Measurements from ENCODE around the gene EIF4EBP2. TPM values are rescaled to one million over a fixed set of nuclear protein-coding genes. Genes with fewer than 3 reads are reported as not detected.

The EIF4EBP2 gene
- total and polyA plus RNA-seq, 2 of the 13 experiments (the other 11 are each of a cell fraction or from before 2014, with no cell fraction given): 16.9 to 22.0 TPM

DNA sequence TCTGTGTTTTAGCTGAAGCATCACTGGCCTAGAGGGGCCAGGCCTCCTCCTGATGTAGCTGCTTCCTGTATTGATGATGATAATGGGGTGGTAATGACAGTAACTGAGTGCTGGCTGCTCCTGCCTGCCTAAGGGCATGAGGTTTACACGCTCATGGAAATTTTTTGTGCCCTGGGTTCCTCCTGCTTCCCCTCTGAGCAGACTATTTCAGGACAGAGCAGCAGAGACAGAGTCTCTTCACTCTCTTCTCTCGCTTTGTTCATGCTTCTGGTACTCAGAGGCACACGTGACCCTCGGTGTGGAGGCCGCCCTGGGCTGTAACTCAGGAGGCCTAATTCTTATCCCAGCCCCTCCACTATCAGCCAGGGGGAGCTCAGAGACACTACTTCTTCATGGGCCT is 49.4 kb upstream of the EIF4EBP2 start:
- ATAC-seq (no peak), DNase-seq (ENCODE audit: low spot score) (no peak), FAIRE-seq (no peak)
- in situ Hi-C loops (cut with HindIII; ENCODE audit: extremely low pct_ligation_motif_present, low pct_unique_long_range_greater_than_20kb) (no loop called here), intact Hi-C loops (cut with micrococcal nuclease; ENCODE audit: unreplicated experiment) (no loop called here)
- BruUV-seq (replicated peaks): no TSS peak
- WGBS (ENCODE audit: low lambda C conversion rate): 88% methylated on average over 5 of the region's 5 CpGs
- Histone ChIP-seq H3K27ac (ENCODE audit: extremely low read length, insufficient read depth, low read length) (peak overlapping the region; percentile 90), H3K27me3 (ENCODE audit: control insufficient read depth in 1 of 2, insufficient read depth in 2 of 2, low read length in 2 of 2) (no peaks in the 10 kb centered on the region), H3K4me2 (ENCODE audit: low read depth, low read length) (no peak overlapping the region), H3K36me3 (replicated peaks in 1 of 2; ENCODE audit: control insufficient read depth in 1 of 2, insufficient read depth in 2 of 2, low read length in 2 of 2) (no peaks in the 10 kb centered on the region), H4K20me1 (ENCODE audit: insufficient read depth, low read length) (no peaks in the 10 kb centered on the region), H3K9me3 (ENCODE audit: low read length) (no peaks in the 10 kb centered on the region), H2AFZ (ENCODE audit: low read length) (no peak overlapping the region), H3K4me3 (replicated peaks in 1 of 3; ENCODE audit: insufficient read depth in 1 of 3, low read depth in 2 of 3, low read length in 3 of 3) (no peak overlapping the region), H3K9ac (ENCODE audit: insufficient read depth, low read depth, low read length) (no peak overlapping the region), H3K79me2 (ENCODE audit: insufficient read depth, low read length) (no peaks in the 10 kb centered on the region), H3K4me1 (ENCODE audit: insufficient read depth, low read length) (peaks cover 87% of the 10 kb centered on the region)
- TF ChIP-seq ZNF343 (CRISPR knock-in tag; IDR thresholded peaks at IDR 0.05) (no peak), SIX4 (CRISPR knock-in tag; IDR thresholded peaks at IDR 0.05) (no peak), TARDBP (CRISPR knock-in tag; IDR thresholded peaks at IDR 0.05) (no peak), BRF2 (CRISPR knock-in tag; IDR thresholded peaks at IDR 0.05) (no peak), NR2C2 (CRISPR knock-in tag; IDR thresholded peaks at IDR 0.05; ENCODE audit: borderline replicate concordance) (no peak), ZNF207 (IDR thresholded peaks at IDR 0.05; ENCODE audit: borderline replicate concordance) (no peak), ZNF567 (CRISPR knock-in tag; IDR thresholded peaks at IDR 0.05; ENCODE audit: borderline replicate concordance) (no peak), NR3C1 (CRISPR knock-in tag; IDR thresholded peaks at IDR 0.05) (no peak)
- TF ChIP-seq, protein P1, sequence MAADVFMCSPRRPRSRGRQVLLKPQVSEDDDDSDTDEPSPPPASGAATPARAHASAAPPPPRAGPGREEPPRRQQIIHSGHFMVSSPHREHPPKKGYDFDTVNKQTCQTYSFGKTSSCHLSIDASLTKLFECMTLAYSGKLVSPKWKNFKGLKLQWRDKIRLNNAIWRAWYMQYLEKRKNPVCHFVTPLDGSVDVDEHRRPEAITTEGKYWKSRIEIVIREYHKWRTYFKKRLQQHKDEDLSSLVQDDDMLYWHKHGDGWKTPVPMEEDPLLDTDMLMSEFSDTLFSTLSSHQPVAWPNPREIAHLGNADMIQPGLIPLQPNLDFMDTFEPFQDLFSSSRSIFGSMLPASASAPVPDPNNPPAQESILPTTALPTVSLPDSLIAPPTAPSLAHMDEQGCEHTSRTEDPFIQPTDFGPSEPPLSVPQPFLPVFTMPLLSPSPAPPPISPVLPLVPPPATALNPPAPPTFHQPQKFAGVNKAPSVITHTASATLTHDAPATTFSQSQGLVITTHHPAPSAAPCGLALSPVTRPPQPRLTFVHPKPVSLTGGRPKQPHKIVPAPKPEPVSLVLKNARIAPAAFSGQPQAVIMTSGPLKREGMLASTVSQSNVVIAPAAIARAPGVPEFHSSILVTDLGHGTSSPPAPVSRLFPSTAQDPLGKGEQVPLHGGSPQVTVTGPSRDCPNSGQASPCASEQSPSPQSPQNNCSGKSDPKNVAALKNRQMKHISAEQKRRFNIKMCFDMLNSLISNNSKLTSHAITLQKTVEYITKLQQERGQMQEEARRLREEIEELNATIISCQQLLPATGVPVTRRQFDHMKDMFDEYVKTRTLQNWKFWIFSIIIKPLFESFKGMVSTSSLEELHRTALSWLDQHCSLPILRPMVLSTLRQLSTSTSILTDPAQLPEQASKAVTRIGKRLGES (CRISPR knock-in tag; IDR thresholded peaks at IDR 0.05; ENCODE audit: borderline replicate concordance): no peak
- ChIA-PET POLR2A (interaction anchor here (1.2 to 2.6 kb wide), 2 partner anchors 10 to 31 kb away, joined by 3 to 10 read pairs; no protein-coding TSS in a partner anchor), CTCF (ENCODE audit: low intra/inter-chr PET ratio, low total read pairs) (no interaction called here)
